Gastrocnemius medialis (tissue), 4 donors: ENCODE measurements around the gene SGCD.

Experiments
- CTCF ChIP-seq, 5 experiments: fragments of 450-650 bp in 3 of 5; fragments of 200-600 bp in 2 of 5; sonication (generic) in 2 of 5; IDR thresholded peaks in 4 of 5; conservative IDR thresholded peaks in 1 of 5; 1 replicate in 4 of 5; 2 replicates in 1 of 5; pipeline ENCODE4 v1.5.1; 2016 to 2019; ENCODE audit warnings: antibody characterized with exemption in 5 of 5, mild to moderate bottlenecking in 3 of 5, moderate library complexity in 3 of 5
- POLR2A ChIP-seq, 2 donors: fragments of 450-650 bp; IDR thresholded peaks; one replicate each; pipeline ENCODE4 v1.6.1; 2017; ENCODE audit warnings: antibody characterized with exemption in 2 of 2, mild to moderate bottlenecking in 2 of 2, moderate library complexity in 2 of 2

- TF ChIP-seq CTCF (IDR thresholded peaks at IDR 0.05 in 4 of 5, conservative IDR thresholded peaks at IDR 0.05 in 1 of 5) (no peak), POLR2A (IDR thresholded peaks at IDR 0.05) (no peak)
Measured at GRCh38 chr5:156764176-156764971, 437.4 kb downstream of the SGCD start.
